NB4 (cell line): ENCODE measurements around the gene INHBA.

Experiments
- DNase-seq: peaks from one replicate; pipeline ENCODE4 v3.0.0; 2010; ENCODE audit warnings: low read depth
- H3K4me3 ChIP-seq: one replicate; pipeline ENCODE4 v1.5.1; 2011; ENCODE audit warnings: mild to moderate bottlenecking, low read depth, low read length, moderate library complexity
- CTCF ChIP-seq: IDR thresholded peaks from one replicate; pipeline ENCODE4 v1.5.1; 2012; ENCODE audit warnings: low read depth, low read length
- MYC ChIP-seq: IDR thresholded peaks from 2 replicates; pipeline ENCODE4 v1.6.1; 2011; ENCODE audit warnings: low read depth, low read length
- POLR2A ChIP-seq: IDR thresholded peaks from 2 replicates; pipeline ENCODE4 v1.6.1; 2011; ENCODE audit warnings: mild to moderate bottlenecking; ENCODE audit not compliant: insufficient read length; ENCODE audit errors: extremely low read depth
- TF ChIP-seq, protein P1 (sequence below): IDR thresholded peaks from 2 replicates; pipeline ENCODE4 v1.6.1; 2011; ENCODE audit warnings: low read depth, low read length

INHBA gene

DNA sequence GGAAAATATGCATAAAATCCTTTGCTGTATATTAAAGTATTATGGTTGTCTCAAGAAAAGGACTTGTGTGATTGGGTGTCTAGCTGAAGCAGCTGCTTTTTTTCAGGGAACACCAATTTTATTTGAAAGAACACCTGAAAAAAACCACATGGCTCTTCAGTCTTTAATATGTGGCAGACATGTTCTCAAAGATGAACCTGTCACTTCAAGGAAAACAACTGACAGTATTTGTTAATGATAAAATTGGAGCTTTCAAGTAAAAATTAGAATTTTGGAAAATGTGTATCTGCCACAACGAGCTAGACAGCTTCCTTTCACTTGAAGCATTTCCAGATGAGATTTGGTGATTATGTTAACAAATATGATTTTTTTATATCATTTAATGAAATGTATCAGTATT lies 59.3 kb downstream of the INHBA start:
- TF ChIP-seq MYC, result no peak
- no peak for TF ChIP-seq POLR2A
- no peak for TF ChIP-seq CTCF
- TF ChIP-seq, protein P1, sequence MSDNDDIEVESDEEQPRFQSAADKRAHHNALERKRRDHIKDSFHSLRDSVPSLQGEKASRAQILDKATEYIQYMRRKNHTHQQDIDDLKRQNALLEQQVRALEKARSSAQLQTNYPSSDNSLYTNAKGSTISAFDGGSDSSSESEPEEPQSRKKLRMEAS, result no peak
- DNase-seq, result no peak

GRCh38 chr7:41641665-41642014 lies 61.2 kb downstream of the INHBA start:
- no peak overlapping the region for H3K4me3 ChIP-seq
- no peak for TF ChIP-seq MYC
- TF ChIP-seq POLR2A, result no peak
- no peak for TF ChIP-seq CTCF
- TF ChIP-seq, protein P1, result no peak
- no peak for DNase-seq

More for the DNA sequence above, 59.3 kb downstream of the INHBA start:
- H3K4me3 ChIP-seq, result no peak overlapping the region

DNA sequence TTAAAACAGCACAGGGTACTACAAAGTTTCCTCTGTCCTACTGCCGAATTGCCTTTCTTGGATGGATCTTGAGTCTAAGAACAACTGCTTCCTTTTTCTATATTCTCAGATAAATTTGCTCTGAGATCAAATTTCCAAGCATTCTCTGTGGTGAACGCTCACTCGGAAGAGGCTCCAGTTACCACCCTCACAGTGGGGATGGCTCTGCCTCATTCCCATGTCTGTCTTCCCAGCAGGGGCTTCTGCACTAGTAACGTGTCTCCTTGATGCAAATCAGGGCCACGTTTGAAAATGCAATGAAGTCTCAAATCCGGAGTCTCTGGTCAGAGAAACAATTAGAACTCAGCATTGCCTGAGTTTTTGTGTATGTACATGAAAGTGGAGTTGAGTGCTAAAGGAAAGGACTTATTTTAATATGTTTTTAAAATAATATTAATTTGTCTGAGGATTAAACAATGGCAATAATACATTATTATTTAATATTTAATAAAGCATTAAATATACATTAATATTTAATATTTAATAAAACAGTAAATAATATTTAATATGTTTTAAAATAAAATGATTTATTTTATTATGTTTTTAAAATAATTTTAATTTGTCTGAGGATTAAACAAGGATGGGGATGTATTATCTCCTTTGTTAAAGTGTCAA lies 61.8 kb downstream of the INHBA start:
- TF ChIP-seq, protein P1, result no peak
- TF ChIP-seq MYC (no peak), CTCF (no peak), POLR2A (no peak)
- H3K4me3 ChIP-seq, result no peak overlapping the region
- no peak for DNase-seq

DNA sequence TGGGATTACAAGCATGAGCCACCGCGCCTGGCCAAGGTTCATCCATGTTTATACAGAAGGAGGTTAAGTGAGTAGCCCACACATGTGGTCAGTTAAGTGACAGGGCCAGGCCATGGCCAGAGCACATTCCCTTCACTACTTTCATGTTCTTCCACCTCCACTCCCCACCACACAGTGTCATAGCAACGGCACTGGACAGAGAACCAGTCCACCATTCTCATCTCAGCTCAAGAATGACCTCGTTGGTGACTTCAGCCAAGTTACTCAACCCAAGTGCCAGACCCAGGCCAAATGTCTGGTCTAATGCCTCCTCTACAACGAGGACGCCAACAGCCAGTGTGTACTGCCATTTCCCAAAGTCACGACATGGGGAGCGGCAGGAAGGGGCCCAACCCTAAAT lies 62.4 kb downstream of the INHBA start:
- TF ChIP-seq, protein P1, result no peak
- no peak for TF ChIP-seq CTCF
- no peak for TF ChIP-seq MYC
- TF ChIP-seq POLR2A, result no peak
- no peak overlapping the region for H3K4me3 ChIP-seq
- DNase-seq, result no peak

- DNase-seq, result no peak
- H3K4me3 ChIP-seq, result no peak overlapping the region
- TF ChIP-seq, protein P1, result no peak
- no peak for TF ChIP-seq CTCF
- TF ChIP-seq POLR2A, result no peak
- no peak for TF ChIP-seq MYC
Measured at GRCh38 chr7:41637049-41637448, 65.8 kb downstream of the INHBA start.
